GM12873 (cell line): ENCODE measurements around the gene MAP1LC3B.
A peak's percentile ranks its signal among the peaks of the same experiment; 100 is the strongest.

Experiments
- TF ChIP-seq, protein P1 (sequence below): IDR thresholded peaks from 2 replicates; pipeline ENCODE4 v1.5.1; 2012; ENCODE audit warnings: low read depth, mild to moderate bottlenecking, moderate library complexity, low read length, control low read depth; ENCODE audit not compliant: insufficient read depth; ENCODE audit errors: missing control alignments

MAP1LC3B gene

GRCh38 chr16:87411375-87412271, 19.5 kb downstream of the MAP1LC3B start:
- TF ChIP-seq, protein P1, sequence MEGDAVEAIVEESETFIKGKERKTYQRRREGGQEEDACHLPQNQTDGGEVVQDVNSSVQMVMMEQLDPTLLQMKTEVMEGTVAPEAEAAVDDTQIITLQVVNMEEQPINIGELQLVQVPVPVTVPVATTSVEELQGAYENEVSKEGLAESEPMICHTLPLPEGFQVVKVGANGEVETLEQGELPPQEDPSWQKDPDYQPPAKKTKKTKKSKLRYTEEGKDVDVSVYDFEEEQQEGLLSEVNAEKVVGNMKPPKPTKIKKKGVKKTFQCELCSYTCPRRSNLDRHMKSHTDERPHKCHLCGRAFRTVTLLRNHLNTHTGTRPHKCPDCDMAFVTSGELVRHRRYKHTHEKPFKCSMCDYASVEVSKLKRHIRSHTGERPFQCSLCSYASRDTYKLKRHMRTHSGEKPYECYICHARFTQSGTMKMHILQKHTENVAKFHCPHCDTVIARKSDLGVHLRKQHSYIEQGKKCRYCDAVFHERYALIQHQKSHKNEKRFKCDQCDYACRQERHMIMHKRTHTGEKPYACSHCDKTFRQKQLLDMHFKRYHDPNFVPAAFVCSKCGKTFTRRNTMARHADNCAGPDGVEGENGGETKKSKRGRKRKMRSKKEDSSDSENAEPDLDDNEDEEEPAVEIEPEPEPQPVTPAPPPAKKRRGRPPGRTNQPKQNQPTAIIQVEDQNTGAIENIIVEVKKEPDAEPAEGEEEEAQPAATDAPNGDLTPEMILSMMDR: no peak

DNA sequence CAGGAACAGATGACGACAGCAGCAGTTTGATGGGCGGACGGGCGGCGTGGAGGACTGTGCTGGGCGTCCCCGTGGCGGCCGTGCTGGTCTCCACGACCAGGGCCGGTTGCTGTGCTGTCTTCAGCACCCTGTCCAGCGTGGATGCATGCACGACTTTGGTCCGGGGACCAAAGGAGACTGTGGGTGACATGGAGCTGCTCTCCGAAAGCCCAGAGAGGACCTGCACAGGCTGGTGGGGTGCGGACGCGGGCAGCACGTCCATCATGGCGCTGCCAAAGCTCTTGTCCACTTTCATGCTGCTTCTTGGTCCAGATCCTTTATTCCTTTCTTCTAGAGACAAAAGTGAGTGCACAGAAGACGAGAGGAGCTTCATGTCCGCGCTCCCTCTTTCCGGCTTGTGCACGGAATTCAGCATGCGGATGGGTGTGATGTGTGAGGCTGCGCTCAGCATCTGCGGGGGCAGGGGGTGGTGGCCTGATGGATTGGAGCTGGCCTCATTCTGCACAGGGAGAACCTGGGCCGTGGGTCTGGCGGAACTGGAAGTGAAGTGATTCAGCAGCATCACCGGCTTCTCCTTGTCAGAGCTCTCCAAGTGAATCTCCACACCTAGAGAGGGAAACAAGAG, 20.3 kb downstream of the MAP1LC3B start:
- TF ChIP-seq, protein P1: no peak

- TF ChIP-seq, protein P1: no peak
Observed at GRCh38 chr16:87412996-87413421, 20.9 kb downstream of the MAP1LC3B start.

GRCh38 chr16:87414251-87414680, 22.1 kb downstream of the MAP1LC3B start:
- TF ChIP-seq, protein P1: no peak

GRCh38 chr16:87415441-87415840, 23.3 kb downstream of the MAP1LC3B start:
- TF ChIP-seq, protein P1: no peak

DNA sequence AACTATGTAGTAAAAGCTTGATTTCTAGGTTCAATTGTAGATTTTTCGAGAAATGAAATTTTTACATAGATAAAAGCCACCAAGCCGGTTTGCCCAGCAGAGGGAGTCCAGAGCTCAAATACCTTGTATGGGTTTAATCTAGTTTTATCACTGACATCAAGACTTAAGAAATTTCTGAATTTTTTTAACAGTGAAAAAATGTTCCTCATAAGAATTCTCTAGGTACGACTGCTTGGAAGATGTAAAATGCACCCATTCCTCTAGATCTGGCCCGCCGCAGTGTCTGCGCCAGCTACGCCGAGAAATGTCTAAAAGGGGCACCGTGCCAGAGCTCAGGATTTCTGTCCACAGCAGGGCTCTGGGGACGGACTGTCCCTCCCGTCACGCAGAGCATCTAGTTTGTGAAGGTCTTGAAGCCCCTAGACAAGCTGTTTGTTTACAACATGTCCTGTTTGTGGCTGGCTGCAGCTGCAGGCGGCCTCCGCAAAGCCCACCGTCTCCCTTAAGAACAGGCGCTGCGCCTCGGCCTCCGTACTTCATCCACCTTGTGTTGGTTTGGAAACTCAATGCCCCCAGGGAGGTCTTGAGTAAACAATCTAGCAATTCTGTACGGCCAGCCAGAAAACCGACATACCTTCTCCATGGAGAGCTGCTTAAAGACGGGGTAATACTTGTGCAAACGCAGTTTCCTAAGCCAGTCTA, 24.8 kb downstream of the MAP1LC3B start:
- TF ChIP-seq, protein P1: peak; percentile 33

DNA sequence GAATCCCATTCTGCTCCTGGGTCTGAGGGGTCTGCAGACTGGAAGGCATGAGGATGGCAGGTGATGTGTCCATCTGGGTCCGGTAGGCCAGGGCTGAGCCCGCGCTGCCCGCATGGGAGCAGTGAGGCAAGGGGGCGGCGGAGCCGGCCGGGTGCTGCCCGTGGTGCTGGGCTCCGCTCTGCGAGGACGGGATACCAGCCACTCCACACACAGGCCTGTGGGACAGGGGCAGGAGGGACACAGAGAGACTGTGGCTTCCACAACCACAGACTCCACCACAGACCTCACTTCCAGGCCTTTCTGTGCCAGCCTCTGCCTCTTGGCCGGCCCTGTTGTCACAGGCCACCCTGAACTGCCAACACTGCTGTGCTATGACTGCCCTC, 25.4 kb downstream of the MAP1LC3B start:
- TF ChIP-seq, protein P1: no peak
